WI38 (cell line): ENCODE results near the gene NOBOX.
"Not testable (repeated sequence)": the region's sequence is repeated elsewhere in the genome, so short reads cannot be mapped to it uniquely, and the experiment has no call there.

Source experiments
- H3K4me3 ChIP-seq: 2 replicates; pipeline ENCODE4 v1.5.1; 2011; ENCODE audit warnings: low read depth, mild to moderate bottlenecking, control low read depth, low read length
- CTCF ChIP-seq: IDR thresholded peaks from 2 replicates; pipeline ENCODE4 v1.5.1; 2012; ENCODE audit warnings: low read depth, mild to moderate bottlenecking, control low read depth, low read length

Gene NOBOX

GRCh38 chr7:144428431-144428830 lies 24.9 kb upstream of the NOBOX start:
- no peak overlapping the region for H3K4me3 ChIP-seq
- TF ChIP-seq CTCF: no peak

- H3K4me3 ChIP-seq: not testable (repeated sequence)
Observed at GRCh38 chr7:144427539-144427938, 24.0 kb upstream of the NOBOX start.

- H3K4me3 ChIP-seq: not testable (repeated sequence)
Observed at GRCh38 chr7:144418931-144419330, 15.4 kb upstream of the NOBOX start.

- H3K4me3 ChIP-seq: no peak overlapping the region
- no peak for TF ChIP-seq CTCF
Observed at GRCh38 chr7:144416341-144416740, 12.8 kb upstream of the NOBOX start.

- no peak overlapping the region for H3K4me3 ChIP-seq
- no peak for TF ChIP-seq CTCF
Observed at GRCh38 chr7:144415858-144416257, 12.4 kb upstream of the NOBOX start.

GRCh38 chr7:144414815-144415214 lies 11.3 kb upstream of the NOBOX start:
- TF ChIP-seq CTCF: no peak
- H3K4me3 ChIP-seq: no peak overlapping the region

GRCh38 chr7:144410441-144410840 lies 6.9 kb upstream of the NOBOX start:
- TF ChIP-seq CTCF: no peak
- no peak overlapping the region for H3K4me3 ChIP-seq

GRCh38 chr7:144408121-144408520 lies 4.6 kb upstream of the NOBOX start:
- no peak overlapping the region for H3K4me3 ChIP-seq
- no peak for TF ChIP-seq CTCF
